K562 (cell line): ENCODE results near the gene RASEF. TPM values are rescaled to one million over a fixed set of nuclear protein-coding genes. Genes with fewer than 3 reads are reported as not detected.

Experiments used
- ATAC-seq: fragments of 200-7000 bp; cut with Tn5 transposase; 3 replicates; pipeline ENCODE4 v1.9.1; 2020; ENCODE audit warnings: moderate library complexity
- BruUV-seq: library from RNA; stranded (reverse); fragments of 400-500 nt; replicated peaks from 2 replicates; lab custom pipeline; 2021; lab: Mats Ljungman, UMichigan
- CTCF ChIA-PET: fragments of 300-600 bp; formaldehyde crosslinking; extraction: SDS; loops from one replicate; lab custom pipeline; 2021; ENCODE audit warnings: low intra/inter-chr PET ratio; lab: Yijun Ruan, JAX
- POLR2A ChIA-PET: fragments of 300-600, 350-650 bp; sonication (Branson Sonifier 250); formaldehyde crosslinking; extraction: SDS; loops from one replicate; lab custom pipeline; 2021; ENCODE audit warnings: antibody characterized with exemption, inconsistent platforms; lab: Yijun Ruan, JAX
- DNase-seq, 4 experiments: peaks; one replicate each; pipeline versions ENCODE4 v3.0.0 to v3.0.0-alpha.2; 2011 to 2018; ENCODE audit warnings: low spot score in 3 of 4, mixed read lengths in 3 of 4; ENCODE audit errors: extremely low read depth in 1 of 4
- FAIRE-seq: peaks from 2 replicates; lab custom pipeline; 2011; peaks lifted over from hg19 to GRCh38; lab: Jason Lieb, UNC
- H2AFZ ChIP-seq: 2 replicates; pipeline ENCODE4 v1.6.0; 2011; ENCODE audit warnings: low read depth, low read length, control low read depth, inconsistent platforms
- H3K27ac ChIP-seq: fragments of 200-600 bp; 3 replicates; pipeline ENCODE4 v1.8.0; 2011; ENCODE audit warnings: low read depth, mild to moderate bottlenecking, control low read depth, inconsistent platforms, low read length, moderate library complexity, mixed read lengths; ENCODE audit errors: extremely low read depth
- H3K27me3 ChIP-seq, 2 experiments: fragments of 300-600 bp in 1 of 2; 2 replicates in 1 of 2; 3 replicates in 1 of 2; pipeline versions ENCODE4 v1.6.0 to v1.8.0; 2011; ENCODE audit warnings: inconsistent platforms in 2 of 2, low read length in 2 of 2, mild to moderate bottlenecking in 1 of 2, mixed read lengths in 1 of 2, moderate library complexity in 1 of 2; ENCODE audit not compliant: control insufficient read depth in 2 of 2, insufficient read depth in 2 of 2
- H3K36me3 ChIP-seq: fragments of 300-600 bp; 3 replicates; pipeline ENCODE4 v1.8.0; 2011; ENCODE audit warnings: mild to moderate bottlenecking, low read length, inconsistent platforms; ENCODE audit not compliant: control insufficient read depth, insufficient read depth
- H3K4me1 ChIP-seq, 2 experiments: fragments of 200-600 bp in 1 of 2; replicated peaks in 1 of 2; 2 replicates in 1 of 2; 3 replicates in 1 of 2; pipeline versions ENCODE4 v1.5.1 to v1.8.0; 2011; ENCODE audit warnings: inconsistent platforms in 2 of 2, low read length in 2 of 2, mild to moderate bottlenecking in 1 of 2, mixed read lengths in 1 of 2, moderate library complexity in 1 of 2; ENCODE audit not compliant: control insufficient read depth in 2 of 2, insufficient read depth in 2 of 2
- H3K4me2 ChIP-seq: 2 replicates; pipeline ENCODE4 v1.6.1; 2011; ENCODE audit warnings: low read length, control low read depth, inconsistent platforms, mixed read lengths; ENCODE audit not compliant: insufficient read depth
- H3K4me3 ChIP-seq: fragments of 200-600 bp; sonication (generic), shearing (Covaris generic); 2 replicates; pipeline ENCODE4 v1.5.1; 2016; ENCODE audit warnings: control low read depth, inconsistent platforms
- H3K79me2 ChIP-seq: fragments of 200-600 bp; 3 replicates; pipeline ENCODE4 v1.8.0; 2011; ENCODE audit warnings: low read length, inconsistent platforms; ENCODE audit not compliant: control insufficient read depth, insufficient read depth
- H3K9ac ChIP-seq, 2 experiments: 2 replicates each; pipeline versions ENCODE4 v1.6.0 to v1.6.1; 2011; ENCODE audit warnings: low read depth in 2 of 2, low read length in 2 of 2, control low read depth in 1 of 2, inconsistent platforms in 1 of 2, mild to moderate bottlenecking in 1 of 2, mixed read lengths in 1 of 2; ENCODE audit not compliant: insufficient read depth in 1 of 2
- H3K9me1 ChIP-seq: one replicate; pipeline ENCODE4 v1.6.0; 2011; ENCODE audit warnings: inconsistent platforms, mild to moderate bottlenecking, low read length, moderate library complexity; ENCODE audit not compliant: control insufficient read depth, insufficient read depth
- H3K9me3 ChIP-seq: replicated peaks from 2 replicates; pipeline ENCODE4 v1.5.1; 2011; ENCODE audit warnings: low read depth, low read length, inconsistent platforms; ENCODE audit not compliant: control insufficient read depth, insufficient read depth
- H4K20me1 ChIP-seq: replicated peaks from 2 replicates; pipeline ENCODE4 v1.6.1; 2011; ENCODE audit warnings: low read length, inconsistent platforms, mixed read lengths; ENCODE audit not compliant: control insufficient read depth, insufficient read depth
- CREBBP ChIP-seq: IDR thresholded peaks from one replicate; pipeline ENCODE4 v1.6.1; 2012; ENCODE audit warnings: low read depth, mild to moderate bottlenecking, control low read depth, inconsistent platforms, low read length
- NFE2L1 ChIP-seq: fragments of 450-650 bp; IDR thresholded peaks from 2 replicates; pipeline ENCODE4 v1.6.1; 2016; ENCODE audit warnings: missing genetic modification characterization, low read depth, mild to moderate bottlenecking, missing compliant biosample characterization, moderate library complexity, borderline replicate concordance
- PREB ChIP-seq: sonication (generic); formaldehyde crosslinking; IDR thresholded peaks from 2 replicates; pipeline ENCODE4 v1.8.1; 2023; ENCODE audit warnings: mild to moderate bottlenecking, missing genetic modification reagents
- RERE ChIP-seq: sonication (generic); formaldehyde crosslinking; IDR thresholded peaks from 2 replicates; pipeline ENCODE4 v1.8.0; 2023; ENCODE audit warnings: missing genetic modification reagents, mild to moderate bottlenecking, borderline replicate concordance
- UBTF ChIP-seq, 2 experiments: IDR thresholded peaks; 2 replicates each; pipeline ENCODE4 v1.6.1; 2012; ENCODE audit warnings: improper control_type of control experiment in 2 of 2, low read depth in 2 of 2, low read length in 2 of 2, borderline replicate concordance in 1 of 2
- ZHX1 ChIP-seq: fragments of 150-350 bp; conservative IDR thresholded peaks from 2 replicates; pipeline ENCODE4 v1.6.1; 2014; ENCODE audit warnings: low read length
- WGBS: fragments of 100-300 bp; shearing (Covaris generic); methylation state at CpG from one replicate; pipeline ENCODE4 v1.1.6; 2016; ENCODE audit warnings: low coverage, mixed read lengths; ENCODE audit not compliant: insufficient coverage; ENCODE audit errors: missing lambda C conversion rate; 5-methylcytosine and 5-hydroxymethylcytosine counted together
- in situ Hi-C: fragments of 300-500 bp; cut with MboI; formaldehyde crosslinking; loops from 4 replicates; pipeline ENCODE4 v1.15.0; 2018; ENCODE audit warnings: inconsistent platforms, mixed read lengths
- intact Hi-C: fragments of 100-400 bp; cut with micrococcal nuclease; formaldehyde crosslinking; loops from 2 replicates; pipeline ENCODE4 v1.14.2; 2022
- polyA plus RNA-seq, 8 experiments: library from polyadenylated mRNA; depleted of rRNA in 4 of 8; stranded (reverse) in 5 of 8; unstranded in 3 of 8; fragments of >200 nt; fragmentation: Nextera tagmentation in 2 of 8; fragmentation: Illumina TruSeq in 1 of 8; extraction: Ambion mirVana in 2 of 8; extraction: Trizol in 1 of 8; gene quantifications; 2 replicates each; pipeline versions ENCODE4 v1.2.1 to v1.2.3, GENCODE V29; 2011 to 2014; ENCODE audit warnings: inconsistent platforms in 1 of 8, missing spikeins in 1 of 8
- total RNA-seq, 7 experiments: library from RNA; depleted of rRNA in 6 of 7; stranded (reverse); fragments of >200 nt in 6 of 7; fragmentation: Illumina TruSeq in 2 of 7; extraction: Trizol in 2 of 7; gene quantifications; 2 replicates each; pipeline versions ENCODE4 v1.2.1 to v1.2.3, GENCODE V29; 2011 to 2021; ENCODE audit warnings: low replicate concordance in 1 of 7

The RASEF gene
- total and polyA plus RNA-seq, 9 of the 15 experiments (the other 6 are each of a cell fraction or from before 2014, with no cell fraction given): 0.01 to 0.18 (median 0.11) TPM; not detected in 4

GRCh38 chr9:82987370-82988189 lies 75.4 kb downstream of the RASEF start:
- BruUV-seq: no TSS peak
- Histone ChIP-seq H3K27me3 (no peaks in the 10 kb centered on the region), H3K79me2 (no peaks in the 10 kb centered on the region), H3K4me3 (no peak overlapping the region), H2AFZ (no peak overlapping the region), H3K36me3 (no peaks in the 10 kb centered on the region), H3K9ac (no peak overlapping the region), H4K20me1 (no peaks in the 10 kb centered on the region), H3K9me1 (no peaks in the 10 kb centered on the region), H3K9me3 (no peaks in the 10 kb centered on the region), H3K4me2 (no peak overlapping the region), H3K4me1 (no peaks in the 10 kb centered on the region), H3K27ac (no peak overlapping the region)
- no peak for DNase-seq
- intact Hi-C loops: loop anchor here (10.0 kb wide), 1 partner anchor 63 kb away; no protein-coding TSS in a partner anchor
- POLR2A ChIA-PET: interaction anchor here (0.8 kb wide), 1 partner anchor 52 kb away, joined by 3 read pairs; no protein-coding TSS in a partner anchor
- in situ Hi-C loops: no loop called here
- ATAC-seq: no peak
- FAIRE-seq: no peak
- WGBS: 7% methylated on average over 4 of the region's 5 CpGs
- CTCF ChIA-PET: no interaction called here
- TF ChIP-seq NFE2L1 (tag) (no peak), ZHX1 (no peak), UBTF (IDR thresholded peaks at IDR 0.05; ENCODE audit: borderline replicate concordance in 1 of 2, low read depth in 2 of 2, low read length in 2 of 2) (no peak), RERE (no peak), CREBBP (no peak), PREB (CRISPR knock-in tag) (no peak)
